GM12878 (cell line): ENCODE results near the gene IFNAR1. TPM values are rescaled to one million over a fixed set of nuclear protein-coding genes. Genes with fewer than 3 reads are reported as not detected.
A peak's percentile ranks its signal among the peaks of the same experiment; 100 is the strongest.

ENCODE experiments used
- ATAC-seq: fragments of 200-7000 bp; cut with Tn5 transposase; 3 replicates; pipeline ENCODE4 v1.9.1; 2020; ENCODE audit warnings: mild to moderate bottlenecking, moderate library complexity
- BruUV-seq: library from RNA; stranded (reverse); fragments of 400-500 nt; replicated peaks from 2 replicates; lab custom pipeline; 2021; lab: Mats Ljungman, UMichigan
- CTCF ChIA-PET: fragments of 300-600 bp; sonication (Branson Sonifier 250); formaldehyde crosslinking; extraction: SDS; loops from one replicate; lab custom pipeline; 2021; ENCODE audit warnings: inconsistent platforms; lab: Yijun Ruan, JAX
- POLR2A ChIA-PET: fragments of 350-600 bp; formaldehyde crosslinking; extraction: SDS; loops from one replicate; lab custom pipeline; 2021; ENCODE audit warnings: inconsistent platforms; lab: Charles Lee
- RAD21 ChIA-PET: fragments of 300-600 bp; sonication (Branson Sonifier 250); formaldehyde crosslinking; loops from one replicate; lab custom pipeline; 2023; ENCODE audit warnings: antibody characterized with exemption; ENCODE audit not compliant: unreplicated experiment; lab: Charles Lee
- SMC1A ChIA-PET: fragments of 300-600 bp; sonication (Branson Sonifier 250); formaldehyde crosslinking; loops from one replicate; lab custom pipeline; 2023; ENCODE audit not compliant: unreplicated experiment, uncharacterized antibody; lab: Charles Lee
- DNase-seq: peaks from one replicate; pipeline ENCODE4 v3.0.0-alpha.2; 2011; ENCODE audit warnings: low read depth, low spot score
- FAIRE-seq: peaks from 3 replicates; lab custom pipeline; 2011; peaks lifted over from hg19 to GRCh38; lab: Jason Lieb, UNC
- H2AFZ ChIP-seq: 2 replicates; pipeline ENCODE4 v1.6.0; 2011; ENCODE audit warnings: low read depth, low read length, control low read depth; ENCODE audit not compliant: control insufficient read depth
- H3K27ac ChIP-seq: 2 replicates; pipeline ENCODE4 v1.5.1; 2011; ENCODE audit warnings: control low read depth; ENCODE audit not compliant: control insufficient read depth, insufficient read depth
- H3K27me3 ChIP-seq, 2 experiments: replicated peaks in 1 of 2; 2 replicates each; pipeline versions ENCODE4 v1.6.0 to v1.6.1; 2011; ENCODE audit warnings: low read length in 1 of 2; ENCODE audit not compliant: control insufficient read depth in 2 of 2, insufficient read depth in 2 of 2
- H3K36me3 ChIP-seq, 2 experiments: 2 replicates each; pipeline ENCODE4 v1.5.1; 2011; ENCODE audit warnings: low read length in 1 of 2; ENCODE audit not compliant: control insufficient read depth in 2 of 2, insufficient read depth in 2 of 2
- H3K4me1 ChIP-seq: 2 replicates; pipeline ENCODE4 v1.6.1; 2011; ENCODE audit warnings: mild to moderate bottlenecking, low read length, moderate library complexity, mixed read lengths; ENCODE audit not compliant: control insufficient read depth, insufficient read depth
- H3K4me2 ChIP-seq: 2 replicates; pipeline ENCODE4 v1.6.0; 2011; ENCODE audit warnings: control low read depth; ENCODE audit not compliant: control insufficient read depth, insufficient read depth
- H3K4me3 ChIP-seq: fragments of 200-600 bp; sonication (generic); 2 replicates; pipeline ENCODE4 v1.5.1; 2016
- H3K79me2 ChIP-seq: 2 replicates; pipeline ENCODE4 v1.6.0; 2011; ENCODE audit warnings: low read length; ENCODE audit not compliant: control insufficient read depth, insufficient read depth
- H3K9ac ChIP-seq: 2 replicates; pipeline ENCODE4 v1.8.0; 2011; ENCODE audit warnings: low read length, control low read depth, mixed read lengths; ENCODE audit not compliant: control insufficient read depth, insufficient read depth
- H3K9me3 ChIP-seq: replicated peaks from 3 replicates; pipeline ENCODE4 v1.5.1; 2011; ENCODE audit warnings: mild to moderate bottlenecking, low read length; ENCODE audit not compliant: control insufficient read depth, insufficient read depth
- H4K20me1 ChIP-seq: 2 replicates; pipeline ENCODE4 v1.6.0; 2011; ENCODE audit not compliant: control insufficient read depth, insufficient read depth
- BMI1 ChIP-seq: fragments of 450-650 bp; IDR thresholded peaks from 2 replicates; pipeline ENCODE4 v1.6.1; 2016; ENCODE audit warnings: mild to moderate bottlenecking, moderate library complexity, borderline replicate concordance
- CBFB ChIP-seq: IDR thresholded peaks from 2 replicates; pipeline ENCODE4 v1.6.1; 2016; ENCODE audit warnings: antibody characterized with exemption, low read depth
- FOXM1 ChIP-seq: IDR thresholded peaks from 2 replicates; pipeline ENCODE4 v1.6.1; 2012; ENCODE audit warnings: low read depth, mild to moderate bottlenecking, inconsistent platforms, low read length, moderate library complexity
- GATAD2B ChIP-seq: fragments of 450-650 bp; conservative IDR thresholded peaks from 2 replicates; pipeline ENCODE4 v1.6.1; 2017; ENCODE audit warnings: low read depth, mild to moderate bottlenecking, moderate library complexity
- HDAC2 ChIP-seq: fragments of 200-600 bp; sonication (generic); IDR thresholded peaks from 2 replicates; pipeline ENCODE4 v1.6.1; 2017
- HSF1 ChIP-seq: fragments of 150-350 bp; IDR thresholded peaks from 2 replicates; pipeline ENCODE4 v1.6.1; 2014; ENCODE audit warnings: mild to moderate bottlenecking, low read depth, low read length
- MYB ChIP-seq: fragments of 150-350 bp; IDR thresholded peaks from 2 replicates; pipeline ENCODE4 v1.6.1; 2014; ENCODE audit warnings: mild to moderate bottlenecking, low read depth, low read length, borderline replicate concordance
- NR2F1 ChIP-seq: fragments of 450-650 bp; conservative IDR thresholded peaks from 2 replicates; pipeline ENCODE4 v1.6.1; 2017; ENCODE audit warnings: mild to moderate bottlenecking
- RAD21 ChIP-seq: IDR thresholded peaks from 2 replicates; pipeline ENCODE4 v1.6.1; 2011; ENCODE audit warnings: mild to moderate bottlenecking, low read depth, low read length, moderate library complexity; ENCODE audit not compliant: insufficient read depth
- RB1 ChIP-seq: fragments of 450-650 bp; formaldehyde crosslinking; IDR thresholded peaks from 2 replicates; pipeline ENCODE4 v1.6.1; 2017; ENCODE audit warnings: mild to moderate bottlenecking, borderline replicate concordance
- USF2 ChIP-seq: IDR thresholded peaks from 2 replicates; pipeline ENCODE4 v1.6.1; 2011; ENCODE audit warnings: low read depth, low read length, improper control_type of control experiment, borderline replicate concordance
- WGBS: methylation state at CpG from one replicate; pipeline ENCODE4 v1.1.6; 2016; ENCODE audit warnings: low lambda C conversion rate; ENCODE audit not compliant: insufficient replicate concordance, insufficient coverage; ENCODE audit errors: missing lambda C conversion rate; 5-methylcytosine and 5-hydroxymethylcytosine counted together
- in situ Hi-C: fragments of 300-500 bp; cut with MboI; formaldehyde crosslinking; loops from 9 replicates; pipeline ENCODE4 v1.14.3; 2018; ENCODE audit warnings: mixed read lengths
- intact Hi-C: fragments of 100-400 bp; cut with micrococcal nuclease; formaldehyde crosslinking; loops from one replicate; pipeline ENCODE4 v1.14.2; 2022; ENCODE audit not compliant: unreplicated experiment
- polyA plus RNA-seq, 11 experiments: library from polyadenylated mRNA; depleted of rRNA in 4 of 11; unstranded in 6 of 11; stranded (reverse) in 5 of 11; fragments of >200 nt; fragmentation: Nextera tagmentation in 4 of 11; fragmentation: Illumina TruSeq in 1 of 11; extraction: Ambion mirVana in 4 of 11; extraction: Trizol in 1 of 11; gene quantifications; 1 replicate in 1 of 11; 2 replicates in 10 of 11; pipeline versions ENCODE4 v1.2.1 to v1.2.3, GENCODE V29; 2011 to 2016; ENCODE audit warnings: inconsistent platforms in 2 of 11, missing spikeins in 2 of 11, low read depth in 1 of 11
- total RNA-seq, 4 experiments: library from RNA; depleted of rRNA in 3 of 4; stranded (reverse); fragments of >200 nt in 3 of 4; fragmentation: Illumina TruSeq in 1 of 4; extraction: Trizol in 1 of 4; gene quantifications; 2 replicates each; pipeline versions ENCODE4 v1.2.1 to v1.2.3, GENCODE V29; 2013 to 2021
- TF ChIP-seq, protein P1 (sequence below): fragments of 450-650 bp; IDR thresholded peaks from 2 replicates; pipeline ENCODE4 v1.6.1; 2016; ENCODE audit warnings: mild to moderate bottlenecking

The IFNAR1 gene
- total and polyA plus RNA-seq, 10 of the 15 experiments (the other 5 are each of a cell fraction or from before 2014, with no cell fraction given): 12.0 to 62.4 (median 24.6) TPM

GRCh38 chr21:33305344-33305671 lies 19.5 kb upstream of the IFNAR1 start:
- no peak for FAIRE-seq
- H3K9ac ChIP-seq: no peak overlapping the region
- no peak overlapping the region for H3K27ac ChIP-seq
- H4K20me1 ChIP-seq: no peaks in the 10 kb centered on the region
- H3K4me1 ChIP-seq: peaks cover 32% of the 10 kb centered on the region
- intact Hi-C loops (no loop called here), in situ Hi-C loops (no loop called here)
- SMC1A ChIA-PET: interaction anchor here (0.6 kb wide), 1 partner anchor 10 kb away, joined by 3 read pairs; no protein-coding TSS in a partner anchor
- DNase-seq: no peak
- H3K36me3 ChIP-seq: no peaks in the 10 kb centered on the region
- H3K79me2 ChIP-seq: no peaks in the 10 kb centered on the region
- no TSS peak for BruUV-seq
- no peak overlapping the region for H3K4me3 ChIP-seq
- H3K27me3 ChIP-seq: no peaks in the 10 kb centered on the region
- peaks cover 5% of the 10 kb centered on the region; the same call in 1 of the 3 replicates for H3K9me3 ChIP-seq
- CTCF ChIA-PET: no interaction called here
- RAD21 ChIA-PET: no interaction called here
- WGBS: 80% methylated on average over 4 of the region's 4 CpGs
- POLR2A ChIA-PET: no interaction called here
- no peak for ATAC-seq
- H3K4me2 ChIP-seq: no peak overlapping the region
- H2AFZ ChIP-seq: no peak overlapping the region
- TF ChIP-seq NR2F1 (0 out of 2 replicates have a peak, but pooled peaks have one; percentile 20), RAD21 (no peak)

GRCh38 chr21:33305938-33306337 lies 18.8 kb upstream of the IFNAR1 start:
- SMC1A ChIA-PET: interaction anchor here (0.6 to 1.3 kb wide), 2 partner anchors 10 to 11 kb away, joined by 3 read pairs; no protein-coding TSS in a partner anchor
- RAD21 ChIA-PET: no interaction called here
- no peak overlapping the region for H2AFZ ChIP-seq

More at GRCh38 chr21:33305938-33306337, 18.8 kb upstream of the IFNAR1 start:
- H3K27ac ChIP-seq: no peak overlapping the region
- TF ChIP-seq RB1: no peak
- no peak for TF ChIP-seq HDAC2
- TF ChIP-seq HSF1: no peak
- no peak for TF ChIP-seq BMI1
- TF ChIP-seq, protein P1, sequence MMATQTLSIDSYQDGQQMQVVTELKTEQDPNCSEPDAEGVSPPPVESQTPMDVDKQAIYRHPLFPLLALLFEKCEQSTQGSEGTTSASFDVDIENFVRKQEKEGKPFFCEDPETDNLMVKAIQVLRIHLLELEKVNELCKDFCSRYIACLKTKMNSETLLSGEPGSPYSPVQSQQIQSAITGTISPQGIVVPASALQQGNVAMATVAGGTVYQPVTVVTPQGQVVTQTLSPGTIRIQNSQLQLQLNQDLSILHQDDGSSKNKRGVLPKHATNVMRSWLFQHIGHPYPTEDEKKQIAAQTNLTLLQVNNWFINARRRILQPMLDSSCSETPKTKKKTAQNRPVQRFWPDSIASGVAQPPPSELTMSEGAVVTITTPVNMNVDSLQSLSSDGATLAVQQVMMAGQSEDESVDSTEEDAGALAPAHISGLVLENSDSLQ: no peak
- TF ChIP-seq USF2: no peak
- no peak for TF ChIP-seq MYB
- no peak for TF ChIP-seq CBFB
- no peak for TF ChIP-seq GATAD2B
- TF ChIP-seq FOXM1: no peak
- intact Hi-C loops (no loop called here), in situ Hi-C loops (no loop called here)
- ATAC-seq (no peak), FAIRE-seq (no peak), DNase-seq (no peak)
- H3K4me1 ChIP-seq: peaks cover 27% of the 10 kb centered on the region
- POLR2A ChIA-PET: no interaction called here
- no peak overlapping the region for H3K4me3 ChIP-seq
- H3K36me3 ChIP-seq: no peaks in the 10 kb centered on the region
- peaks cover 5% of the 10 kb centered on the region; the same call in 1 of the 3 replicates for H3K9me3 ChIP-seq
- 75% methylated on average over 2 of the region's 2 CpGs for WGBS
- H3K27me3 ChIP-seq: no peaks in the 10 kb centered on the region
- H3K4me2 ChIP-seq: no peak overlapping the region
- no peak overlapping the region for H3K9ac ChIP-seq
- no peaks in the 10 kb centered on the region for H4K20me1 ChIP-seq
- H3K79me2 ChIP-seq: no peaks in the 10 kb centered on the region
- CTCF ChIA-PET: no interaction called here
- BruUV-seq: no TSS peak
